SH-SY5Y (cell line): Measurements from ENCODE around the gene SH3BGRL2.

ENCODE experiments used
- GATA2 ChIP-seq: IDR thresholded peaks from 2 replicates; pipeline ENCODE4 v1.6.1; 2011; ENCODE audit warnings: mild to moderate bottlenecking, low read depth, low read length
- GATA3 ChIP-seq: IDR thresholded peaks from 2 replicates; pipeline ENCODE4 v1.6.1; 2011; ENCODE audit warnings: low read depth, mild to moderate bottlenecking, low read length, moderate library complexity

GRCh38 chr6:79625746-79626145 lies 5.4 kb upstream of the SH3BGRL2 start:
- TF ChIP-seq GATA2: no peak
- no peak for TF ChIP-seq GATA3
